Measurements from ENCODE around the gene ARHGAP8.

Gene ARHGAP8

DNA sequence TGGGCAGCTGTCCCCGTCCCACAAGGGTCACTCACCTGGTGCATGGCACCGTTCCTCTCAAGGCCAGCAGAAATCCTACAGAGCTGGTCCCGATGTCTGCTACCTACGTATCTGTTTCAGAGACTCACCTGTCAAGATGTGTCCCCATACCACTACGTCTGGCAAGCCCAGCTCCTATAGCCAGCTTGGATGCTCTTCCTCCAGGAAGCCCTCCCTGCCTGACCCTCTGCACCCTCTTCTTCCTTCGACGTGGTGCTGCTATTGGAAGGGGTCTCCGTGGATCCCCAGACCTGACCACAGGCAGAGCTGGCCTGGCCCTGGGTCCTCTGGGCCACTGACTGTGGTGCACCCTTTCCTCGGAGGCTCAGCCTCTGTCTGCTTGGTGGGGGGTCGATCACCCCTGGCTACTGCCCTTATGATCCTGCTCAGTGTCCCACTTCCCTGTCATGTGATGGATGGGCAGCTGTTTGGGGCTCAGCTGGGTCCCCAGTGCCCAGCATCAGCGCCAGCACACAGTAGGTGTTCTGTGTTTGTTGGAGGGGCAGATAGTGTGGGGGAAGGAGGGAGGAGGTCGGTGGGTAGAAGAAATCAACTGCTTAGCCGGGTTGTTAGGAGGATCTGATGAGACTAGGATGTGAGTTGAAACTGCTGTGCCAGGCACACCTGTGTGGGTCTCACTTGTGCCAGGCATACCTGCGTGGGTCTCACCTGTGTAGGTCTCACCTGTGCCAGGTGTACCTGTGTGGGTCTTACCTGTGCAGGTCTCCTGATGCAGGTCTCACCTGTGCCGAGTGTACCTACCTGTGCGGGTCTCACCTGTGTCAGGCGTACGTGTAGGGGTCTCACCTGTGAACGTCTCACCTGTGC, 21.7 kb upstream of the ARHGAP8 start:
- DNase-seq (ENCODE audit: low read depth), result no peak
- no peak for TF ChIP-seq POLR2A (IDR thresholded peaks at IDR 0.05; ENCODE audit: extremely low read depth, insufficient read length)
- TF ChIP-seq, protein P1, sequence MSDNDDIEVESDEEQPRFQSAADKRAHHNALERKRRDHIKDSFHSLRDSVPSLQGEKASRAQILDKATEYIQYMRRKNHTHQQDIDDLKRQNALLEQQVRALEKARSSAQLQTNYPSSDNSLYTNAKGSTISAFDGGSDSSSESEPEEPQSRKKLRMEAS (IDR thresholded peaks at IDR 0.05; ENCODE audit: low read depth, low read length), result no peak
- H3K4me3 ChIP-seq (ENCODE audit: low read depth, low read length), result no peak overlapping the region

DNA sequence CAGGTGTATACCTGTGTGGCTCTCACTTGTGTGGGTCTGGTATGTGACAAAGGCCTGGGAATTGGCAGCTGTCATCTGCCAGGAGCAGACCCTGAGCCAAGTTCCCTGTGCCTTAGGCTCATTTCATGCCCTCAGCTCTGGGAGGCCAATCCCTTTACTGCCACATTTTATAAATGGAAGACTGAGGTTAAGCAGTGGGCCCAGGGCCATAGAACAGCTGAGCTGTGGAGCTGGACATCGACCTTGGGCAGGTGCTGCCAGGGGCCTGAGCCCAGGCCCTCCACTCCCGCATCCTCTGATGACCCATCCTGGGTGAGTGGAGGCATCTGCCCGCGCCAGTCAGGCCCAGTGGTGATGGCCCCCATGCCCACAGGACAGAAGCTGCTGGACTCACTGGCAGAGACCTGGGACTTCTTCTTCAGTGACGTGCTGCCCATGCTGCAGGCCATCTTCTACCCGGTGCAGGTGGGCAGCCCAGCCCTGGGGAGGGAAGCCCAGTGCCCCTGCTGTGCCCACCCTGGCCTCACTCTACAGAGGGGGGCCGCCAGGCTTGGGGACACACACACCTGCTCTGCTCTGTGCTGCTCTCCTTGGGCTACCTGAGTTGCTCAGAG, 20.9 kb upstream of the ARHGAP8 start:
- no peak for DNase-seq (ENCODE audit: low read depth)
- no peak for TF ChIP-seq MYC (IDR thresholded peaks at IDR 0.05; ENCODE audit: low read depth, low read length)
- TF ChIP-seq, protein P2, sequence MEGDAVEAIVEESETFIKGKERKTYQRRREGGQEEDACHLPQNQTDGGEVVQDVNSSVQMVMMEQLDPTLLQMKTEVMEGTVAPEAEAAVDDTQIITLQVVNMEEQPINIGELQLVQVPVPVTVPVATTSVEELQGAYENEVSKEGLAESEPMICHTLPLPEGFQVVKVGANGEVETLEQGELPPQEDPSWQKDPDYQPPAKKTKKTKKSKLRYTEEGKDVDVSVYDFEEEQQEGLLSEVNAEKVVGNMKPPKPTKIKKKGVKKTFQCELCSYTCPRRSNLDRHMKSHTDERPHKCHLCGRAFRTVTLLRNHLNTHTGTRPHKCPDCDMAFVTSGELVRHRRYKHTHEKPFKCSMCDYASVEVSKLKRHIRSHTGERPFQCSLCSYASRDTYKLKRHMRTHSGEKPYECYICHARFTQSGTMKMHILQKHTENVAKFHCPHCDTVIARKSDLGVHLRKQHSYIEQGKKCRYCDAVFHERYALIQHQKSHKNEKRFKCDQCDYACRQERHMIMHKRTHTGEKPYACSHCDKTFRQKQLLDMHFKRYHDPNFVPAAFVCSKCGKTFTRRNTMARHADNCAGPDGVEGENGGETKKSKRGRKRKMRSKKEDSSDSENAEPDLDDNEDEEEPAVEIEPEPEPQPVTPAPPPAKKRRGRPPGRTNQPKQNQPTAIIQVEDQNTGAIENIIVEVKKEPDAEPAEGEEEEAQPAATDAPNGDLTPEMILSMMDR (IDR thresholded peaks at IDR 0.05; ENCODE audit: low read depth, low read length), result no peak
- TF ChIP-seq, protein P1 (IDR thresholded peaks at IDR 0.05; ENCODE audit: low read depth, low read length), result no peak
- no peak for TF ChIP-seq POLR2A (IDR thresholded peaks at IDR 0.05; ENCODE audit: extremely low read depth, insufficient read length)
- no peak overlapping the region for H3K4me3 ChIP-seq (ENCODE audit: low read depth, low read length)

DNA sequence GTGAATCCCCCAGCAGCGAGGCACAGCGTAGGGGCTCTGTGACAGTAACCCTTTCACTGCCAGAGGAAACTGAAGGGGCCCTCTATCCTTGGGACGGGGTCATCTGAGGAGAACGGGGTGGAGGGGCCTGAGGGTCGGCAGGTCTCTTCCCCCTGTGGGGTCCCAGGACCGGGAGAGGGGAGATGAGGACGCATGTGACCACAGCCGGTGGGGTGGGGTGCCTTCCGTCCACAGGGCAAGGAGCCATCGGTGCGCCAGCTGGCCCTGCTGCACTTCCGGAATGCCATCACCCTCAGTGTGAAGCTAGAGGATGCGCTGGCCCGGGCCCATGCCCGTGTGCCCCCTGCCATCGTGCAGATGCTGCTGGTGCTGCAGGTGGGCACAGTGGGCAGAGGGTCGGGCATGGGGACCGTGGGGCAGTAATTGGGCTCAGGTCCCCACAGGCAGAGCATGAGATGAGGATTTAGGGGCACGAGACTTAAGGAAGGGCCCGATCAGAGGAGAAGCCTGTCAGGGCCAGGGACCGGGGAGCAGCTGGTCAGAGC, 20.3 kb upstream of the ARHGAP8 start:
- no peak overlapping the region for H3K4me3 ChIP-seq (ENCODE audit: low read depth, low read length)

DNA sequence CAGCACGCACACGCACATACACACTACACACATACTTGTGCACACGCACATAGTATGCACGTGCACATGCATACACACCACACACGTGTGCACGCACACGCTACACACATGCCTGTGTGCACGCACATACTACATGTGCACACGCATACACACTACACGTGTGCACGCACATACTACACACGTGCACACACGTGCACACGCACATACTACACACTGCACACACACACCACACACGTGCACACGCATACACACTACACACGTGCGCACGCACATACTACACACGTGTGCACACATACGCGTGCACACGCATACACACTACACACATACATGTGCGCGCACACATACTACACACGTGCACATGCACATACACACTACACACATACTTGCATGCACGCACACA, 19.7 kb upstream of the ARHGAP8 start:
- no peak for DNase-seq (ENCODE audit: low read depth)
- H3K4me3 ChIP-seq (ENCODE audit: low read depth, low read length), result no peak overlapping the region
- TF ChIP-seq MYC (IDR thresholded peaks at IDR 0.05; ENCODE audit: low read depth, low read length) (no peak), POLR2A (IDR thresholded peaks at IDR 0.05; ENCODE audit: extremely low read depth, insufficient read length) (no peak)
- TF ChIP-seq, protein P1 (IDR thresholded peaks at IDR 0.05; ENCODE audit: low read depth, low read length), result no peak
- TF ChIP-seq, protein P2 (IDR thresholded peaks at IDR 0.05; ENCODE audit: low read depth, low read length), result no peak

More for the DNA sequence above, 20.3 kb upstream of the ARHGAP8 start:
- TF ChIP-seq, protein P1 (IDR thresholded peaks at IDR 0.05; ENCODE audit: low read depth, low read length), result no peak
- TF ChIP-seq, protein P2 (IDR thresholded peaks at IDR 0.05; ENCODE audit: low read depth, low read length), result no peak
- TF ChIP-seq MYC (IDR thresholded peaks at IDR 0.05; ENCODE audit: low read depth, low read length), result no peak
- TF ChIP-seq POLR2A (IDR thresholded peaks at IDR 0.05; ENCODE audit: extremely low read depth, insufficient read length), result no peak
- DNase-seq (ENCODE audit: low read depth), result no peak

DNA sequence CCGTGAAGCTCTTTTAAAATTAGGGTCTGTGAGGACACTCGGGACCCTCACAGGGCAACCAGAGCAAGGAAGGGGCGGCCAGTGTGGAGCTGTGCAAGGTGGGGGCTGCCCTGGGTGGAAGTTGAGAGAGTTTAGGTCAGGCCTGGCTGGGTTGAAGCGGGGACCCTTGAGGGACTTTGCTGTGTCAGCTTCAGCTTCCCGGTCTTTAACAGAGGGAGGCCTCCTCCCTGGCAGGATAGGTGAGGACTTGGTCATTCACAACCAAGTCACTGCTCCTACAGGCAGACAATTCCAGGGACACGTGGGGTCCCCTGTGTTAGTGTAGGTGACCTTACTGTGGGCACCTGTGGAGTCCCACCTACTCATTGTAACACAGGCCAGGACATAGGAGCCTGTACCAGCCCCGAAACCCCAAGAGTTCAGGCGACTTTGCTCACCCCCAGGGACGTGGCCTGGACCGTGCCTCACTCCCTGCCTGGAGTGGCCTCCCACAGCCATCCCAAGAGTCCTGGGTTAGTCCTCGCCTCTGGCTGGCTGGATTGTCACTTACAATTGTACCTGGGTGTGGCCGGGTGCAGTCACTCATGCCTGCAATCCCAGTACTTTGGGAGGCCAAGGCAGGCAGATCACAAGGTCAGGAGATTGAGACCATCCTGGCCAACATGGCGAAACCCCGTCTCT, 18.8 kb upstream of the ARHGAP8 start:
- DNase-seq (ENCODE audit: low read depth), result no peak
- no peak overlapping the region for H3K4me3 ChIP-seq (ENCODE audit: low read depth, low read length)
- TF ChIP-seq, protein P2 (IDR thresholded peaks at IDR 0.05; ENCODE audit: low read depth, low read length), result no peak
- TF ChIP-seq MYC (IDR thresholded peaks at IDR 0.05; ENCODE audit: low read depth, low read length) (no peak), POLR2A (IDR thresholded peaks at IDR 0.05; ENCODE audit: extremely low read depth, insufficient read length) (no peak)
- TF ChIP-seq, protein P1 (IDR thresholded peaks at IDR 0.05; ENCODE audit: low read depth, low read length), result no peak
